IPS DF 4.7 (cell line): ENCODE data around the gene MCTP1.

Experiments
- DNase-seq: peaks from one replicate; pipeline ENCODE4 v3.0.0-alpha.2; 2013; ENCODE audit warnings: low spot score; ENCODE audit errors: extremely low read depth

Gene MCTP1

DNA sequence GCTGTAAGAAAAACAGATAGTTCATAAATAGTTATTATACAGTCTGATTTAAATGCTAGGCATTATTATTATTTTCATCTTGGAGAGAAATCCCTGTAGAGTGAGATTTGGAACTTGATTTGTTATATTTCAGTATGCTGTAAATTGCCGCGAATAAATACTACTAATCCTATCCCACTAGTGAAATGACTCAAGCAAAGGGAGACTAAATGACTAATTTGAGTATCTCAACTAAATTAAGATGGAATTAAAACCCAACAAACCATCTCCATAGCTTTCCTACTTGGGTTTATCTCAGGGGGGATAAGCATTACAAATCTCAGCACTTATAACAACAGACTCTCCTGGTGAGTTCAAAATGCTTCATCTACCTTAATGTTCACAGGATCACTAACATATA lies 206.0 kb downstream of the MCTP1 start:
- no peak for DNase-seq

DNA sequence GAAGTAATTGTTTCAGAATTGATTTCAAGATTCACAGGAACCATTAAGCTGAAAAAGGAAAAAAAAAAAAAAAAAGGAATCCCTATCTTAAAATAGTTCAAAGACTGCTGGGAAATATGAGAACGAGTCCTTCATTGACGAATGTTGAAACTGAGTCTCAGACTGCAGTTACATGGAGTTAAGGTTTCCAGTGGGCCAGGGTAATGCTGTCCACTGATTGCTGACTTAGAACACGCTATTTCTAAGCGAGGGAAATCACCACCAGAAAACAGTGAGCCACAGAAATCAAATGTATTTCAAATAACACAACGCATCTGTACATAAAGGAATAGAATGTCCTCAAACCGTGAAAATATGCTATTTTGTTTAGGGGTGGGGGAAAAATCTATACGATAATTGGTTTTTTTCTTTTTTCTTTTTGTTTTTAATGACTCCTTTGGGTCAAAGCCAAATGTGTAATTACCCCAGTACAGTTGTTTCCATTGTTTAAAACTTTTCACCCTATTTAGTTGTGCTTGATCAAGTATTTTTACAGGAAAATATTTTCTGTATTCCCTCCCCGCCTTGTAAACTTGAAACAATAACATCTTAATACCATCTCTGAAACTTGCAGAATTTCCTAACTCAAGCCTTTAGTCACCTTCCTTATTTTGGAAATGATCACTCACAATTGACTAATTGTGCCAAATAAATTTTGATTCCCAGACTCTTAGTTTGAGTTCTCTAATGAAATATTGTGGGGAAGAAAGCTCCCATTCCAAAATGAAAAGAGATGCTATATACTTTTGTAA lies 208.3 kb downstream of the MCTP1 start:
- DNase-seq, result no peak

DNA sequence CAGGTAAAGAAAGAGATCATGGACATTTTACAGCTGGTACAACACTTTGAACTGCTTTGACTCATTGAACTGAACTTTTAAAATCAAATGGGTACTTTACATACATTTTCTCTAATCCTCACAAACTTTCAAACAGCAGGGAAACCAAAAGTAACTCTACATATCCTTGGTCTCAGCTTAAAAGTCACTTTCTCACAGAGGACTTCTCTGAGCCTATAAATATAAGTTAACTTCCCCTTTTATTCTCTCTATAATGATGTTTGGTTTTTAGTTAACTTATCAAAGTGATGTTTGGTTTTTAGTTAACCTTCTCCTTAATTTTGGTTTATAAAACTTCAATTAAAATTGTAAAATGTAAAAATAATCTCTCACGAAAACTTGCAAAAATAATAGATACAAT lies 209.8 kb downstream of the MCTP1 start:
- no peak for DNase-seq

DNA sequence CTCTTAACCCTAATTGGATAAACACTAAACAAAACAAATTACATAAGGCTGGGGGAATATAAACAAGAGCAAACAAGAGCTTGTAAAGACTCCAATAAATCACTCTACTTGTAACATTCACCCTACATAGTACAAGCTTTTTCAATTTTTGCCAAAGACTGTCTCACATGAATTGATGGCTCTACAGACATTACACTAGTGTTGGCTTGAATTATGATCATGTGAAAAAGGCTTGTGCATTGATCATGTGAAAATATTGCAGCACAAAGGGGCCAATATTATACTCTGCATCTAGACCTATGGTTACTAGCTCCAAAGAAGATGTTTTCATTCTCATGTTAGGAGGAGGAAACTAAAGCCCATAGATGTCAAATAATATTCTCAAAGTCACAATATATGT lies 212.6 kb downstream of the MCTP1 start:
- no peak for DNase-seq

DNA sequence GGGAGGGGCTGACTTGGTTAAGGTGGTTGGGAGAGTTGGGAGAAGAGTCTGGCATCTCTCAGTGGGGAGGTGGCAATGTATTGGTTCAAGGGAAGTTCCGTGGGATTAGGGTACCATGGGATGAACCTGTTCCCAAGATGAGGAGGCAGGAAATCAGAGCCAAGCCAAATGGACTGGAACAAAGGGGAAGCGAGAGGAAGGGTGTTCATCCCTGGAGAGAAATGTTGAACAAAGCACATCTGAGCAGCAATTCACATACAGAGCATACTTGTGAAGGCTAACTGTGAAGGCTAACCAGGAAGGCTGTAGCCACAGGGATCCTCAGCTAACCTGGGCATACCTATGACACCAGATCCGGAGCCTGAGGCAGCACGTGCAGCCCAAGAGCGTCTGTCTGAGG lies 214.0 kb downstream of the MCTP1 start:
- DNase-seq, result no peak

DNA sequence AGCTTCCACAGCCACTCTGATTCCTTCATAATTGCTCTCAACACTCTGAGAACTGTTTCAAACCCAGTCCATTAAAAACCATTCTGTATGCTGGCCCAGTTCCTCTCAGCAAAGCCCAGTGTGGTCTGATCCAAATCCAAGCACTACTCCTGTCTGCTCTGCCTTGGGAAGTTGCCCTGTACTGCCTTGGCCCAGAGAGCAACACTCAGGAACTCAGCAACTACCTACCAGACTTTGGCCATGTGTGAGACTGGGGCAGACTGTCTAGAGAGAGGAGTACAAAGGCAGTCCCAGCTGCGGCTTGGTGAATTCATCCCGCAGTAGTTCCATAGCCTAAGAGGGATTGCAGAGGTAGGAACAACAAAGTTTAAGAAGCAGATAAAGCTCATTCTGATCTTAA lies 214.4 kb downstream of the MCTP1 start:
- DNase-seq, result no peak

DNA sequence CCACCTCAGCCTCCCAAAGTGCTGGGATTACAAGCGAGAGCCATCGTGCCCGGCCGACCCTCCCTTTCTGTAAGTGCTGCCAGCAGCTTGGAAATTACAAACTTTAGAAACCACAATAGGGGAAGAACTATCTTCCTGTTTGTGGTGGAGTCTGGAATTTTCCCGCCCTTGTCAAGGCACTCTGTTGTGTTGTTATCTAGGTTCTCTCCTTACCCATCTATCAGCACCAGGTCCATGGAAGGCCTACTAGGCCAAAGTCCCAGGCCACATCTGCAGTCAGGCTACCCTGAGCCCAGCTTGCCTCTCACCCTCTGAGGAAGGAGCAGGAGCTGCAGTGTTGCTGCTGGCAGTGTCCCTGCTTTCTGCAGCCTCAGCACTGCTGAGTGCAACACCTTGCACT lies 214.9 kb downstream of the MCTP1 start:
- DNase-seq, result no peak

DNA sequence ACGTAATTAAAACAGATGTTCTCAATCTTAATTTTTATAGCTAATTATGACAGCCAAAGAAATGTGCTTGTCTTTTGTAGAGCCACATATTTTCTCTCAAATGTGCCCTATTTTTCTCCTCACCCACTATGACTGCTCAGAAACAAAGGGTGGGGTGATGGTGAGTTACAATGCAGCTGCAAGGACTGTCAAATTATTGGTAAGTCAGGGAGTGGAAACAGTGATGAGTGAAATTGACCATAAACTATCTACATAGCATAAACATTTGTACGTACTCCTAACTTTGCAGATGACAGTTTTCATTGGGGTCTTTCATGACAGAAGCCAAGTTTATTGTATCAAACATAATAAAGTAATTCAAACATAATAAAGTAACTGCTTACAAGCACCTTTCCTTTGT lies 215.9 kb downstream of the MCTP1 start:
- no peak for DNase-seq

DNA sequence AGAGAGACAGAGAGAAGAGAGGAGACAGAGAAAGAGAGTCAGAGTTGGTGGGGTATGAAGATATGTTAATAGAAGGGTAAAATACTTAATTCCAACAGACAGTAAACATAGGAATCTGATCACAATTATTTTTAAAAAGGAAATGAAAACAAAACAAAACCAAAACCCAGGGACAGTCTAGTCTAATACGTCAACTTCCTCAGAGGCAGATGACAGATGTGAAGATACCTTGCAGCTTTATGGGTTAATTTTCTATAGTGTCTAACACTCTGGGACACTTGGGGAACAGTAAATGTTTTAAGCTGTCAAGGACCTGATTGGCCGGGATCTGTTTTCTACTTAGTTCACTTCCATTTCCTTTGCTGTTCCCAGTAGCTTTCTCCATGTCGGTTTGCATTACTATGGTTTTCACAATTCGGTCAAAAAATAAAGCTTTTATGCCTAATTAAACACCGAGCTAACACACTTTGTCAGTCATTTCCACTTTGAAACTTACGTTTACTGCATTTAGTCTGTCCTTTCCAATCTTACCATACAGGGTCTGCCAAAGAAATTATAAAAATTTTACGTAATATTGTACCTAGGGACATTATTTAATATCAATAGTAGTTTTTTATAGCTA lies 216.5 kb downstream of the MCTP1 start:
- no peak for DNase-seq

DNA sequence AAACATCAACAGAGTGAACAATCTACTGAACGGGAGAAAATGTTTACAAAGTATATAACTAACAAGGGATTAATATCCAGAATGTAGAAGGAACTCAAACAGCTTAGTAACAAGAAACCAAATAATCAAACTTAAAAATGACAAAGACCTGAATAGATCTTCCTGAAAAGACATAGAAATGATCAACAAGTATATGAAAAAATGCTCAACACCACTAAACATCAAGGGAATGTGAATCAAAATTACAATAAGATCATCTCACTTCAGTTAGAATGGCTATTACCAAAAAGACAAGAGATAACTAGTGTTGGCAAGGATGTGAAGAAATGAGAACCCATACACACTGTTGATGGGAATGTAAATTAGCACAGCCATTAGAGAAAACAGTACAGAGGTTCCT lies 218.8 kb downstream of the MCTP1 start:
- no peak for DNase-seq

DNA sequence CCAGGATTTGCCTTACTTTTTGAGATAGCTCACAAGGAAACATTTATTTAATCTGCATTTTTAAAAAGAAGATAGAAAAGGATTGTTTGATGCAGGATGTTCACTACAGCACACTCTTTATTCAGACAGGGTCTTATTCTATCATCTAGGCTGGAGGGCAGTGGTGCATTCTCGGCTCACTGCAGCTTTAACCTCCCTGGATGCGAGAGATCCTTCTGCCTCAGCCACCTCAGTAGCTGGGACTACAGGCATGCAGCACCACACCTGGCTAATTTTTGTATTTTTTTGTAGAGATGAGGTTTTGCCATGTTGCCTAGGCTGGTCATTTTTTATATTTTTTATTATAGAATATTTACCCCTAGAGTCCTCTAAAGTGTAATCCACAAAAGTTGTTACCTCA lies 221.4 kb downstream of the MCTP1 start:
- no peak for DNase-seq

DNA sequence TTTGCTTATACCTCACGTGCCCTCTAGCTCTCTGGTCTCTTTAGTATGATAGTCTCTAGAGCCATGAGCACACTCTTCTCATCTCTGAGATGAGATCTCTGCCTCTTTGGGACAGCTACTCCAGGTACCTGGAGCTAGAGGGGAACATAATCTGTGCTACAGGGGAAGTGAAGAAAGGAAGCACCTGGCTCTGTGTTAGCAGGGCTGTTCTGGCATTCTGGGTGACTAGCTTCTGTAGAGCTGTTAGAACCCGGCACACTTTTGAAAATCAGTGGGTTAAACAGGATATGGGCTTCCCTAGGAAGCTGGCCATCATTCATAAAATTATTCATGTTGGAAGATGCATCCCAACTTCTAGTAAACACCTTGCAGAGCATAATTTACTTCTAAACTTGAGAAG lies 224.8 kb downstream of the MCTP1 start:
- no peak for DNase-seq

DNA sequence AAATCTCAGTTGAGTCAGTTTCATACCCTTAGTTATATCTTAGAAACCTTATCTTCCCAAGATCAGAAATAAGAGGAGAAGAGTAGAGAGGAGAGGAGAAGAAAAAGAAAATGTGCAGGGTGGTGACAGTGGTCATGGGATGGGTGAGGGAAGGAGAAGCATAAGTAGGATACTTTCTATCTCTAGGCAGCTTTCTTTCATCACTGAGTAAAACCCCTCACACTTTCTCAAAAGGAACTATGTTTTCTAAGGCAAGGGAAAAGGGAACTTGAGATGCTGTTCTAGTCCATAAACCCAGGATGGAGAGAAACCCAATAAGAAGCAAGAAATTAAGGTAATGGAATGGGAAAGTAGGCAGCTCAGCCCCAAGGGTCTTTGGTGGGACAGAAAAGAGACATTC lies 225.3 kb downstream of the MCTP1 start:
- DNase-seq, result no peak

DNA sequence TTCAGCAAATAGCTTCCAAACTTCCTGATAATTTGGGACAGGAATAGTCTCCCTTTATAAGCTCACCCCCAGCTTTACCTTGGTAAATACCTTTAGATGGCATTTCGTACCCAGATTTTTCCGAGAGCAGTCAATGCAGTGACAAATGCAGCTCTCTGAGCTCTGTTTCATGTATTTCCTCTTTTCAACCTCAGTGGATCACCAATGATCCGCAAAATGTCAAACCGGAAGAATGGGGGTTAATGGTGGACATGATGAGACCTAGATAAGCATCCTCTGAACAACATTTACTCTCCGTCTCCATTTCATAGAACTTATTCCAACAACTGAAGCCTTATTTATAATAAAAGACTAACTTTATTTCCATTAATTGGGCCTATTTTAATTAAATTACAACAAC lies 227.3 kb downstream of the MCTP1 start:
- no peak for DNase-seq

DNA sequence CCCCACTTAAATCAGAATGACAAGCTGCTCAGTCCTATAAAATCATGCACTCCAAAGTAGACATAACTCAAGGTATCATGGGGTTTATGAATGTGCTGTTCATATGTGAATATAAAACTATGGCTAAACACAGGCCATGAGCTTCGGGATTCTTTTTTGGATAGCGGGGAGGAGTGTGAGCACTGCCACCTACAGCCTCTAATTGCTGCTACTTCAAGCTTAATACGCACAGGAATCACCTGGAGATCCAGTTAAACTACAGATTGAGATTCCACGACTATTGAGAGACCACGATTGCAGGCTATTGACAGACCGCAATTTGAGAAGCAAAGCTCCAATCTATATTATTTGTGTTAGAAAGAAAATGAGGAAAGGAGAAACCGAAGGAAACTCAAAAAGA lies 231.6 kb downstream of the MCTP1 start:
- DNase-seq, result no peak

DNA sequence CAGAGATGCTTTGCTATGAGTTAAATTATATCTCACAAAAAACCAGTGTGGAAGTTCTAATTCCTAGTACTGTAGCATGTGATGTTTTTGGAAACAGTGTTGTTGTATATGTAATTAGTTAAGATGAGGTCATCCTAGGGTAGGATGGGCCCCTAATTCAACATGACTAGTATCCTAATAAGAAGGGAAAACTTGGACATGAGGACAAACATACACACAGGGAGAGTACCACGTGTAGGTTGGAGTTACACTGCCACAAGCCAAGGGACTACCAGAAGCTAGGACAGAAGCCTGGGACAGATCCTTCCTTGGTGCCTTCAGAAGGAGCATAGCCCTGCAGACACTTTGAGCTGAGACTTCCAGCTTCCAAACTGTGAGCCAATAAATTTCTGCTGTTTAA lies 234.2 kb downstream of the MCTP1 start:
- no peak for DNase-seq

DNA sequence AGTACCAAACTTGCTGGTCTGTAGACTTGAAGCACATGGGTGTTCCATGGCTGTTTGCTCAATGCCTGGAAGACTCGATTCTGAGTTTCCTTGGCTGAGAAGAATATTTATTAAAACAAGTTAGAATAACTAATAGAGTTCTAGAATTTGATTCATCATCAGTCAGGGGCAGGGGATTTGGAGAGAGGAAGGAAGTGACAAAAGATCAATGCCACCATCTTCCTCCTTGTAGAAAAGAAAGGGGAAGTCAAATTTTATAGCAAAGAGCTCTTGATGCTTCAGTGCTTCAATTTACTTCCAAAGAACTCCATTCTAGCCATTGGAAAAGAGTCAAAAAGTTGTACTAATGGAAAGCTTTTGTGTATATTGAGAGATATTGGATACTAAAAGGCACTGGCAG lies 236.3 kb downstream of the MCTP1 start:
- DNase-seq, result no peak

DNA sequence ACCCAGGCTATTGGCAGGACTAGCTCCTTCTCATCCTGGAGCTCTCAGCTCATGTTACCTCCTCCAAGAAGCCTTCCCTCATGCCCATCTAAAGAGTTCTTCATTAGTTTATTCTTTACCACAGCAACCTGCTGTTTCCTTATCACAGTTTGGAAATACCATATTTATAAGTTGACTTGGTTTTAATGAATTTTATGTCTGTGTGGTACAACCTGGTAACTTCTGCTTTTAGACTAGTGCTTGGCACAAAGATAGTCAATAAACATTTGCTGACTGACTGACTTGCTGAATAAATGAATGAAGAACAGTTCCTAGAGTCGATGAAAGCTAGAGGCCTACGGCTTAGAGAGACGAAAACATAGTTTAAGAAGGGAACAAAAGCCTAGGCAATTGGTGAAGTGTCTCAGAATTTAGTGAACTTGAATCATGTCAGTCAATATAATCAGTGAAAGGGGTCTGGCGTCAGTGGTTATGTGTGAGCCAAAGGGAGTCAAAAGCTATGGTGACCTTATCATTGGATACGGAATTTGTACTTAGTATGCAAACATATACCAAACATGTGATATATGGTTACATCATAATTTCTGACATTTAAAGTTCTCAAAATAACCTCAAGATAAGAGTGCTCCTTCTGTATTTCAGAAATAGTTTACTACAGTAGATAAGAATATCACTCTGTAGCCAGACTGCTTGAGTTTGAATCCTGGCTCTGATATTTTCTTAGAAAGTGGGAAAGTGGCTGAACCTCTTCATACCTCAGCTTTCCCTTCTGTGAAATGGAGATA lies 239.5 kb downstream of the MCTP1 start:
- DNase-seq, result no peak

DNA sequence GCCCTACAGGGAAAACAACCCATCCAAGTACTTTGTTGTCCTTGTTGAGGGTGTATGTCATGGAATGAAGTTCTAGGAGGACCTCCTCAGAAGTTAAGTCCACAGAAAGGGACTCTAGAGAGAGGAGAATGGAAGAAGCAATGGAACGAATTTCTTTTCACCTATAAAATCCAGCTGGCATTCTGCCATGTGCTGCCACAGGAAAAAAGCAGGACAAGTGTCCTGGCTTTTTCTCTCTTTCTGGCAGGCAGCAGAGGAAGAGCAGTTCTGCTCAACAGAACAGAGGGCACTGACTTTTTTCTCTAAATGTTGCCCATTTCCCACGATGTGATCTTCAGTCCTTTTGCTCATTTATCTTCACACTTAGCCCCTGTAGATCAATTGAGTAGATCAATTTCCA lies 240.8 kb downstream of the MCTP1 start:
- DNase-seq, result no peak

DNA sequence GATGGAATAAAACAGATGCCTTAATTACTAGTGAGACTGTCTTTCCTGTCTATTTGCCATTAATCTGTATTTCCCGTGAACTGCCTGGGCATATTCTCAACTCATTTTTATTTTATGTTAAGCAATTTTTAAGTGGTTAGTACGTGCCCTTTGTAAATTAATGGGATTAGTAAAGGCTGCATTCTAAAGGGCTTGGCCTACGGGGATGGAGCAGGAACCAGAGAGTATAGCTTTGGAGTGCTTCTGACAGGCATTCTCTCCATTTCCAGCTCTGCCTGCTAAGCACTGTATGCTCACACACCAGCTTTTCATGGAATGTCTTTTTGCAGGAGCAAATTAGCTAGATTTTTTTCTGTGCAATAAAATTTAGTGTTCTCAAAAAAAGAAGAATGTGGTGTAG lies 241.2 kb downstream of the MCTP1 start:
- no peak for DNase-seq

DNA sequence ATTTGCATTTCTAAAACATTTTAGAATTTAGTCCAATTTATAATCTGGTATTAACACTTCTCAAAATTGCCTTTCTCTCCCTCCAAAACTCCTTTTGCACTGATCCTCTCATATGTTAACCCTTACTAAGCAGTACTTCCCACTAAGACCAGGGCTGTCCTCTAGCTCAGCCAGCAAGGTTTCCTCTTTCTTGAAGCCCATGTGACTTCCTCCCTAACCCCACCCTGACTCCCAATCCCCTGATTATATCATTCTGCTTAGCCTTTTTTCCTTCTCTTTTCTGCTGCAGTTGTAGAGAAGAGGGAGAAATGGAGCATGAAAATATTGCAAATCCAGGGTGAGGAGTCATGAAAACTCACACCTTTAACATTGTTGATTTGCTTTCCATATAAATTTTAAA lies 241.7 kb downstream of the MCTP1 start:
- no peak for DNase-seq

DNA sequence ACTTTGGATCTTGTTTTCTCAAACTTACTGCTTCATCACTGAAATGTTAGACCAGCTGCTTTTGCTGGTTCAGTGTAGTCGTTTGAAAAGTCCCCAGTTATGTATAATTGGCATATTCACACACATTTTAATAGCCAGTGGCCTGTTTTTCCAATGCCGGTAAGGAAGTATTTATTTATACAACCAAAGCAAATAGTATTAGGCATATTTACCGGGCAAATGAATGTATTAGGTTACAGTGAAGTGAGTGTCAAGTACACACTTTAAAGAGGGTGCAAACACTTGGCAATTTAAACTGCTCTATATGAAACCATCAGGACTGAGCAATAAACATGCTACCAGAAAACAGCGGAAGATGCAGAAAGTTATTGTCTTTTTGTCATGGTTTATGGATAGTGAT lies 242.9 kb downstream of the MCTP1 start:
- no peak for DNase-seq
